ENCODE results near the gene CADM1.

- TF ChIP-seq, protein P1, sequence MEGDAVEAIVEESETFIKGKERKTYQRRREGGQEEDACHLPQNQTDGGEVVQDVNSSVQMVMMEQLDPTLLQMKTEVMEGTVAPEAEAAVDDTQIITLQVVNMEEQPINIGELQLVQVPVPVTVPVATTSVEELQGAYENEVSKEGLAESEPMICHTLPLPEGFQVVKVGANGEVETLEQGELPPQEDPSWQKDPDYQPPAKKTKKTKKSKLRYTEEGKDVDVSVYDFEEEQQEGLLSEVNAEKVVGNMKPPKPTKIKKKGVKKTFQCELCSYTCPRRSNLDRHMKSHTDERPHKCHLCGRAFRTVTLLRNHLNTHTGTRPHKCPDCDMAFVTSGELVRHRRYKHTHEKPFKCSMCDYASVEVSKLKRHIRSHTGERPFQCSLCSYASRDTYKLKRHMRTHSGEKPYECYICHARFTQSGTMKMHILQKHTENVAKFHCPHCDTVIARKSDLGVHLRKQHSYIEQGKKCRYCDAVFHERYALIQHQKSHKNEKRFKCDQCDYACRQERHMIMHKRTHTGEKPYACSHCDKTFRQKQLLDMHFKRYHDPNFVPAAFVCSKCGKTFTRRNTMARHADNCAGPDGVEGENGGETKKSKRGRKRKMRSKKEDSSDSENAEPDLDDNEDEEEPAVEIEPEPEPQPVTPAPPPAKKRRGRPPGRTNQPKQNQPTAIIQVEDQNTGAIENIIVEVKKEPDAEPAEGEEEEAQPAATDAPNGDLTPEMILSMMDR (IDR thresholded peaks at IDR 0.05 in 8 of 11, conservative IDR thresholded peaks at IDR 0.05 in 3 of 11) = no peak
- TF ChIP-seq POLR2A (IDR thresholded peaks at IDR 0.05) (no peak), POLR2AphosphoS5 (IDR thresholded peaks at IDR 0.05) (no peak)
These were observed 279.7 kb downstream of the CADM1 start for GRCh38 chr11:115224551-115224950.
